IPS-15b (cell line): ENCODE results near the gene MMAB.

Source experiments
- H3K27me3 ChIP-seq: one replicate; pipeline ENCODE4 v1.6.1; 2013; ENCODE audit warnings: low read length; ENCODE audit not compliant: control insufficient read depth, insufficient read depth
- H3K36me3 ChIP-seq: one replicate; pipeline ENCODE4 v1.6.1; 2013; ENCODE audit warnings: low read length; ENCODE audit not compliant: control insufficient read depth, insufficient read depth
- H3K4me1 ChIP-seq: one replicate; pipeline ENCODE4 v1.6.1; 2013; ENCODE audit warnings: mild to moderate bottlenecking, low read length; ENCODE audit not compliant: control insufficient read depth, insufficient read depth
- H3K4me3 ChIP-seq: one replicate; pipeline ENCODE4 v1.5.1; 2013; ENCODE audit warnings: low read depth, low read length
- H3K9ac ChIP-seq: one replicate; pipeline ENCODE4 v1.6.1; 2013; ENCODE audit warnings: low read depth, mild to moderate bottlenecking, low read length
- H3K9me3 ChIP-seq: one replicate; pipeline ENCODE4 v1.6.1; 2013; ENCODE audit warnings: mild to moderate bottlenecking, low read length; ENCODE audit not compliant: control insufficient read depth, insufficient read depth

Gene MMAB

GRCh38 chr12:109542014-109542413 lies 31.3 kb downstream of the MMAB start:
- no peaks in the 10 kb centered on the region for H3K9me3 ChIP-seq
- H3K4me3 ChIP-seq = no peak overlapping the region
- H3K27me3 ChIP-seq = no peaks in the 10 kb centered on the region
- H3K36me3 ChIP-seq = no peaks in the 10 kb centered on the region
- H3K9ac ChIP-seq = no peak overlapping the region
- H3K4me1 ChIP-seq = no peaks in the 10 kb centered on the region

GRCh38 chr12:109541413-109541726 lies 31.9 kb downstream of the MMAB start:
- no peak overlapping the region for H3K9ac ChIP-seq
- no peak overlapping the region for H3K4me3 ChIP-seq
- H3K9me3 ChIP-seq = no peaks in the 10 kb centered on the region
- H3K36me3 ChIP-seq = no peaks in the 10 kb centered on the region
- H3K4me1 ChIP-seq = no peaks in the 10 kb centered on the region
- H3K27me3 ChIP-seq = no peaks in the 10 kb centered on the region

GRCh38 chr12:109540526-109541412 lies 32.5 kb downstream of the MMAB start:
- Histone ChIP-seq H3K4me3 (no peak overlapping the region), H3K36me3 (no peaks in the 10 kb centered on the region)

DNA sequence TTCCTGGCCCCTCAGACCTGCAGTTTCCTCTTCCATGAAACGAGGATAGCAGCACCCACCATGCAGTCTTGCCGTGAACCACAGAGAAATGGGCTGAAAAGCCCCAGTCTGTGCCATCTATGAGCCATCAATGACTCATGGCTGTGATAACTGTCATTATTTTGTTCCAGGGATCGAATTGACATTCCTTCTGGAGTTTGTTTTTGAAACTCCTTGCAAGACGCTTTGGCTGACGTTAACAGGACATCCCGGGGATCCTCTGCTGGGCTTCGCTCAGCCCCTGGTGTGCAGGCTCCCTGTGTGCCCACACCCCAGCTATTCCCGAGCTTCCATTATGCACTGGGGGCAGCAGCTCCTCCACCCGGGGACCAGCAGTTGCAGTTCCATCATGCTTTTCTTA lies 33.8 kb downstream of the MMAB start:
- Histone ChIP-seq H3K4me1 (no peaks in the 10 kb centered on the region), H3K36me3 (no peaks in the 10 kb centered on the region), H3K27me3 (no peaks in the 10 kb centered on the region), H3K4me3 (no peak overlapping the region), H3K9ac (no peak overlapping the region), H3K9me3 (no peaks in the 10 kb centered on the region)

More at GRCh38 chr12:109540526-109541412, 32.5 kb downstream of the MMAB start:
- no peaks in the 10 kb centered on the region for H3K27me3 ChIP-seq
- no peak overlapping the region for H3K9ac ChIP-seq
- H3K9me3 ChIP-seq = no peaks in the 10 kb centered on the region
- H3K4me1 ChIP-seq = no peaks in the 10 kb centered on the region

GRCh38 chr12:109538191-109538863 lies 35.0 kb downstream of the MMAB start:
- Histone ChIP-seq H3K36me3 (no peaks in the 10 kb centered on the region), H3K4me1 (no peaks in the 10 kb centered on the region), H3K4me3 (no peak overlapping the region), H3K27me3 (no peaks in the 10 kb centered on the region), H3K9ac (no peak overlapping the region), H3K9me3 (no peaks in the 10 kb centered on the region)

- Histone ChIP-seq H3K27me3 (no peaks in the 10 kb centered on the region), H3K4me3 (no peak overlapping the region), H3K4me1 (no peaks in the 10 kb centered on the region), H3K36me3 (no peaks in the 10 kb centered on the region), H3K9me3 (no peaks in the 10 kb centered on the region), H3K9ac (no peak overlapping the region)
Observed at GRCh38 chr12:109537136-109537535, 36.2 kb downstream of the MMAB start.

DNA sequence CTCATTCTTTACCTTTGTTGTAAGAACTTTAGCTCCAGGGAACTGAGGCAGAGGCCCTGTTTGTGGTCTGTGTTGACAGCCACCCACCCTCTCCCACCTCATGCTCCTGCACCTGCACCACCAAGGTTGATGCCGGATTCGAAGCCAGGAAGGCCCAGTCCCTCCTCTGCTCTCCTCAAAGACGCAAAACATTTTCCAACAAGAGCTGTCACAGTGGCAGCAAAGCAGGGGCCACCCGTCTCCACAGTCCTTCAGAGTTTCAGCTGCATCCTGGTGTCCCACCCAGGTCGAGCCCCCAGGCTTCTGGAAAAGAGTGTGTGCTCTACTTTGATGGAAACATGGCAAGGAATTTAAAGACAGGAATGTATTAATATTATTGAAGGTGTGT lies 37.4 kb downstream of the MMAB start:
- H3K27me3 ChIP-seq = no peaks in the 10 kb centered on the region
- no peaks in the 10 kb centered on the region for H3K9me3 ChIP-seq
- H3K4me3 ChIP-seq = no peak overlapping the region
- no peaks in the 10 kb centered on the region for H3K36me3 ChIP-seq
- H3K4me1 ChIP-seq = no peaks in the 10 kb centered on the region
- H3K9ac ChIP-seq = no peak overlapping the region

GRCh38 chr12:109535231-109535862 lies 38.0 kb downstream of the MMAB start:
- Histone ChIP-seq H3K27me3 (no peaks in the 10 kb centered on the region), H3K4me3 (no peak overlapping the region), H3K36me3 (no peaks in the 10 kb centered on the region), H3K4me1 (no peaks in the 10 kb centered on the region), H3K9me3 (no peaks in the 10 kb centered on the region), H3K9ac (no peak overlapping the region)

DNA sequence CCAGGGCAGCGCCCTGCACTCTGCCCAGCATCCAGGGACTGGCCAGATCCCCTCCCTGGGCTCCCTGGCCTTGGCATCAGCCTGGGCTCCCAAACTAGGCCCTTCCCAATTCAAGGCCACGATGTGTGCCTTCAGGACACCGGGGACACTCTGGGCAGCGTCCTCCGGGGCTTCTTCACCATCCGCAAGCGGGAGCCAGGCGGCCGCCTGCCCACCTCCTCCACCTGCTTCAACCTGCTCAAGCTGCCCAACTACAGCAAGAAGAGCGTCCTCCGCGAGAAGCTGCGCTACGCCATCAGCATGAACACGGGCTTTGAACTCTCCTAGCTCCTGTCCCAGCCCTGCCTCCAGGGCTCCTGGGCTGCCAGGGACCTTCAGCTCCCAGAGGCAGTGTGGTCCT lies 38.8 kb downstream of the MMAB start:
- Histone ChIP-seq H3K9me3 (no peaks in the 10 kb centered on the region), H3K27me3 (no peaks in the 10 kb centered on the region), H3K4me3 (no peak overlapping the region), H3K9ac (no peak overlapping the region), H3K36me3 (no peaks in the 10 kb centered on the region), H3K4me1 (peaks cover 4% of the 10 kb centered on the region)

DNA sequence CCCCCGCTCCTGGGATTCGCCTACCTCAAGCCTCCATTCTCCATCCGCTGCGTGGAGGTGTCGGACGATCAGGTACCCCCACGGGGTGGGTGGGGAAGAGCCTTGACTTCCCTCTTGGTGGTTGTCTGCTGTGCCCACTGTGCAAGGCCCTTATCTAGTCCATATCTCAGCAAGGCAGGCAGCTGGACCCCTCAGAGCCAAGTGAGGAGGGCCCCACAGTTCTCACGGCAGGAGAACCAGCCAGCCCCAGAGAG lies 39.9 kb downstream of the MMAB start:
- Histone ChIP-seq H3K9me3 (no peaks in the 10 kb centered on the region), H3K4me3 (no peak overlapping the region), H3K9ac (no peak overlapping the region), H3K36me3 (no peaks in the 10 kb centered on the region), H3K27me3 (no peaks in the 10 kb centered on the region), H3K4me1 (peaks cover 4% of the 10 kb centered on the region)

DNA sequence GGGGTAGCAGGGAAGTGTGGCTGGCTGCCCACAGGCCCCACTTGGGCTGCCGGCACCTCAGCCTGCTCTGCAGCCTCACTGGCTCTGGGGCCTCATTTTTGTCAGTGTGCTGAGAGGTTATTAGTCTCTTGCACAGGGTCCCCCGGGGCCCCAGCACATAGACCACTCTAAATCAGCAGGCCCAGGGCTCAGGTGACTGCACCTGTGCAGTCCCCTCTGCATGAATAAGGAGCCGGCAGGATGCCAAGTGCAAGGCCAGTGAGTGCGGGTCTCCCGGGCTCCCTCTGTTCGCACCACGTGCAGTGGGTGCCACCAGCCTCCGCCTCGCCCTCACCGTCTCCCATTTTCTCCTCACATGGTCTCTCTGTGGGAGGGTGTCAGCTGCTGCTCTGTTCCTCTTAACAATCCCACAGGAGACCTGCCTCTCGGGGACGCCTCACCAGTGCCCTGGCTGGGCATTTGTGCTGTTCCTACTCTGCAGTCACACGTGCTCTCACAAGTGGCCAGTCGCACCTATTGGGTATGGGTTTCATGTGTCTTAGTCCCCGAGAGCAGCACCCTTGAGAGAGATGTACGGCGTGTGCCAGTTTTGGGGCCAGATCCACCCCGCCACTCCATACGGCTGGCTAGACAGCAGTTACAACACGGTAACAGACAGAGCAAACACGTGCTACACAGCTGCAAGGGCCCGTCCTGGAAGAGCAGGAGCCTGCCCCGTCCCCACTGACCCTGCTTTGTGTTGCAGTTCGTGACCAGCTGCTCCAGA lies 40.4 kb downstream of the MMAB start:
- no peak overlapping the region for H3K9ac ChIP-seq
- no peaks in the 10 kb centered on the region for H3K27me3 ChIP-seq
- no peaks in the 10 kb centered on the region for H3K36me3 ChIP-seq
- peaks cover 4% of the 10 kb centered on the region for H3K4me1 ChIP-seq
- H3K9me3 ChIP-seq = no peaks in the 10 kb centered on the region
- H3K4me3 ChIP-seq = no peak overlapping the region
